B cell (primary cell): ENCODE results near the gene BICRAL. TPM values are rescaled to one million over a fixed set of nuclear protein-coding genes. Genes with fewer than 3 reads are reported as not detected.
A peak's percentile ranks its signal among the peaks of the same experiment; 100 is the strongest.

Experiments
- ATAC-seq: fragments of 200-7000 bp; cut with Tn5 transposase; one replicate; pipeline ENCODE4 v1.10.0; 2021; ENCODE audit warnings: low read depth, mild to moderate bottlenecking, moderate number of reproducible peaks, moderate library complexity
- CTCF ChIA-PET: fragments of 350-600 bp; sonication (Branson Sonifier 250); formaldehyde crosslinking; loops from one replicate; lab custom pipeline; 2021; ENCODE audit warnings: antibody characterized with exemption, inconsistent platforms; lab: Charles Lee
- POLR2A ChIA-PET: fragments of 350-600 bp; sonication (Branson Sonifier 250); formaldehyde crosslinking; loops from one replicate; lab custom pipeline; 2021; ENCODE audit warnings: antibody characterized with exemption; lab: Charles Lee
- DNase-seq: peaks from one replicate; pipeline ENCODE4 v3.0.0; 2013
- H2AFZ ChIP-seq: 2 replicates; pipeline ENCODE4 v1.6.1; 2012; ENCODE audit warnings: mild to moderate bottlenecking, low read depth, low read length; ENCODE audit not compliant: insufficient read depth, poor library complexity, severe bottlenecking
- H3K27ac ChIP-seq, 2 donors: 1 replicate in 1 of 2; 2 replicates in 1 of 2; pipeline ENCODE4 v1.5.1; 2012 to 2013; ENCODE audit warnings: low read length in 2 of 2, mild to moderate bottlenecking in 2 of 2, moderate library complexity in 1 of 2
- H3K27me3 ChIP-seq, 4 experiments: fragments of 200-600 bp in 1 of 4; sonication (generic) in 1 of 4; replicated peaks in 1 of 4; 1 replicate in 2 of 4; 2 replicates in 2 of 4; pipeline versions ENCODE4 v1.6.1 to v1.7.0; 2013 to 2016; ENCODE audit warnings: low read length in 3 of 4, mild to moderate bottlenecking in 2 of 4, mixed read lengths in 1 of 4, moderate library complexity in 1 of 4; ENCODE audit not compliant: insufficient read depth in 4 of 4, control insufficient read depth in 3 of 4; ENCODE audit errors: control extremely low read depth in 1 of 4
- H3K36me3 ChIP-seq, 2 experiments: replicated peaks in 1 of 2; 1 replicate in 1 of 2; 2 replicates in 1 of 2; pipeline versions ENCODE4 v1.6.1 to v1.7.1; 2013; ENCODE audit warnings: low read length in 1 of 2; ENCODE audit not compliant: insufficient read depth in 2 of 2, control insufficient read depth in 1 of 2; ENCODE audit errors: control extremely low read depth in 1 of 2, extremely low read depth in 1 of 2
- H3K4me1 ChIP-seq, 2 donors: fragments of 200-600 bp in 1 of 2; sonication (generic) in 1 of 2; 1 replicate in 1 of 2; 2 replicates in 1 of 2; pipeline versions ENCODE4 v1.5.1 to v1.6.1; 2013 to 2017; ENCODE audit warnings: low read length in 2 of 2; ENCODE audit not compliant: control insufficient read depth in 2 of 2, insufficient read depth in 2 of 2
- H3K4me2 ChIP-seq: replicated peaks from 2 replicates; pipeline ENCODE3; 2012; ENCODE audit warnings: mild to moderate bottlenecking, low read depth, low read length; ENCODE audit not compliant: poor library complexity, severe bottlenecking
- H3K4me3 ChIP-seq, 5 experiments: fragments of 200-600 bp in 1 of 5; sonication (generic) in 1 of 5; 1 replicate in 3 of 5; 2 replicates in 2 of 5; pipeline versions ENCODE4 v1.5.1 to v1.7.0; 2011 to 2016; ENCODE audit warnings: low read length in 4 of 5, mild to moderate bottlenecking in 4 of 5, low read depth in 2 of 5, control low read depth in 1 of 5, moderate library complexity in 1 of 5; ENCODE audit not compliant: insufficient read depth in 1 of 5; ENCODE audit errors: control extremely low read depth in 1 of 5, extremely low read depth in 1 of 5
- H3K79me2 ChIP-seq: fragments of 200-600 bp; sonication (generic); one replicate; pipeline ENCODE4 v1.6.0; 2016; ENCODE audit warnings: low read length; ENCODE audit not compliant: control insufficient read depth, insufficient read depth
- H3K9ac ChIP-seq: fragments of 200-600 bp; sonication (generic); 2 replicates; pipeline ENCODE4 v1.6.1; 2017; ENCODE audit warnings: mild to moderate bottlenecking, low read length, moderate library complexity
- H3K9me3 ChIP-seq, 3 donors: one replicate each; pipeline versions ENCODE4 v1.6.1 to v1.7.1; 2013; ENCODE audit warnings: low read length in 2 of 3; ENCODE audit not compliant: control insufficient read depth in 2 of 3, insufficient read depth in 1 of 3; ENCODE audit errors: control extremely low read depth in 1 of 3
- H4K20me1 ChIP-seq: 2 replicates; pipeline ENCODE4 v1.6.0; 2012; ENCODE audit warnings: mild to moderate bottlenecking, low read length; ENCODE audit not compliant: insufficient read depth, control insufficient read depth, poor library complexity, severe bottlenecking
- H3K27ac Mint-ChIP-seq: one replicate; pipeline ENCODE4 v1.8.0; 2021; ENCODE audit warnings: mixed read lengths
- H3K27me3 Mint-ChIP-seq: one replicate; pipeline ENCODE4 v1.8.0; 2021; ENCODE audit warnings: mixed read lengths
- H3K4me1 Mint-ChIP-seq: one replicate; pipeline ENCODE4 v1.8.0; 2021; ENCODE audit warnings: mixed read lengths
- H3K4me3 Mint-ChIP-seq: one replicate; pipeline ENCODE4 v1.8.0; 2021; ENCODE audit warnings: mixed read lengths
- H3K9me3 Mint-ChIP-seq: one replicate; pipeline ENCODE4 v1.8.0; 2022; ENCODE audit warnings: mixed read lengths; ENCODE audit not compliant: insufficient read depth
- EZH2 ChIP-seq: IDR thresholded peaks from 2 replicates; pipeline ENCODE4 v1.6.1; 2012; ENCODE audit warnings: borderline replicate concordance, low read depth, mild to moderate bottlenecking, moderate library complexity, low read length; ENCODE audit not compliant: insufficient read depth, poor library complexity, severe bottlenecking
- WGBS: methylation state at CpG from one replicate; pipeline ENCODE4 v1.1.5; 2013; ENCODE audit warnings: missing lambda C conversion rate; ENCODE audit not compliant: insufficient coverage; 5-methylcytosine and 5-hydroxymethylcytosine counted together
- intact Hi-C: fragments of 100-400 bp; cut with micrococcal nuclease; formaldehyde crosslinking; loops from one replicate; pipeline ENCODE4 v1.10.0; 2022
- polyA plus RNA-seq: library from polyadenylated mRNA; depleted of rRNA; stranded (reverse); fragments of >200 nt; gene quantifications from 2 replicates; pipeline ENCODE4 v1.2.3, GENCODE V29; 2012
- total RNA-seq, 2 donors: library from RNA; stranded (reverse); fragments of 120-200 nt in 1 of 2; gene quantifications; 1 replicate in 1 of 2; 2 replicates in 1 of 2; pipeline versions ENCODE4 v1.2.3 to v1.2.4, GENCODE V29; 2013 to 2022
- TF ChIP-seq, protein P1 (sequence below): fragments of 200-600 bp; IDR thresholded peaks from one replicate; pipeline ENCODE4 v1.8.0; 2022; ENCODE audit warnings: antibody characterized with exemption, mild to moderate bottlenecking

Gene BICRAL
- total and polyA plus RNA-seq, 2 donors (not counting 1 experiment from before 2014, with no cell fraction given) = 17.5 to 34.1 TPM

DNA sequence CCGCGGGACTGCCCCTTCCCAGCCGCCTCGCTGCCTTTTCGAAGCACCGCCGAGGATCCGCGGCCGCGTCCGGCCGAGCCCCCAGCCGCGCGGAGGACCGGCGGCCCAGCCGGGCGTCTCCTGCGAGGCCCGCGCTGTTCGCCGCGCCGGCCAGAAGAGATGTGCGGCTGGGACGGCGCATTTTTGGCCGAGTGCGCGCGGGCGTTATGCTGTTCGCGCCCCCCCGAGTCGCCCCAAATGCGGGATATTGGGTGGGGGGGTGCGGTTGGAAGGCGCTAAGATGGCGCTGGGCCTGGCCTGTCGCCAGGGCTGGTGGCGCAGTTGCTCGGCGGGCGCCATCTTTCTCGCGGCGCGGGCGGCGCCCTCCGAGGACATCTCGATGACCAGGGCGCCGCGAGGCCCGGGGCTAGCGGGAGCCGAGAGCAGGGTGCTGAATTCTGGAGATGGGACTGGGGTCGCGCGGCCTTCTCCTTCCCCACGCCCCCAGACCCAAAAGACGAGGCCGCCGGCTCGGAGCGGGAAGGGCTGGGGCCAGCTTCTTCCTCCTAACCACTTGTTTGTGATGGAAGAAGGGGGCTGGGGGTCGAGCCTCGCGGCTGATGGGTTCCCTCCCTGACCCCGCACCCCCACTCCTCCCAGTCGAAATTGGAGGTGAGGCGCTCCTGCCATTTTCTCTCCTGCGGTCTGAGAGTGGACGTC is 1.5 kb downstream of the BICRAL start:
- H3K27me3 ChIP-seq = no peaks in the 10 kb centered on the region
- no peaks in the 10 kb centered on the region for H3K9me3 Mint-ChIP-seq
- DNase-seq (peak; percentile 94), ATAC-seq (peak; percentile 62)
- no peaks in the 10 kb centered on the region for H4K20me1 ChIP-seq
- peaks cover 53% of the 10 kb centered on the region in 2 donors for H3K4me1 ChIP-seq
- peak overlapping the region; percentile 98 for H3K9ac ChIP-seq
- peak overlapping the region; percentile 99 to 100 for H3K27ac ChIP-seq
- WGBS = under 1% methylated on average over 62 of the region's 79 CpGs
- H3K79me2 ChIP-seq = peaks cover 66% of the 10 kb centered on the region
- no peaks in the 10 kb centered on the region for H3K9me3 ChIP-seq
- H2AFZ ChIP-seq = peak overlapping the region; percentile 29
- intact Hi-C loops = loop anchor here (1.0 to 10.0 kb wide), 4 partner anchors 12 to 219 kb away; partner anchors contain the start of genes CNPY3 and UBR2
- peak overlapping the region; percentile 96 for H3K4me3 Mint-ChIP-seq
- POLR2A ChIA-PET = interaction anchor here (0.6 to 8.9 kb wide), 16 partner anchors 7 to 1049 kb away, joined by 3 to 426 read pairs (median 6); partner anchors contain the start of genes CNPY3, KLHDC3, RPL7L1 and TBCC
- no peak for TF ChIP-seq EZH2
- TF ChIP-seq, protein P1, sequence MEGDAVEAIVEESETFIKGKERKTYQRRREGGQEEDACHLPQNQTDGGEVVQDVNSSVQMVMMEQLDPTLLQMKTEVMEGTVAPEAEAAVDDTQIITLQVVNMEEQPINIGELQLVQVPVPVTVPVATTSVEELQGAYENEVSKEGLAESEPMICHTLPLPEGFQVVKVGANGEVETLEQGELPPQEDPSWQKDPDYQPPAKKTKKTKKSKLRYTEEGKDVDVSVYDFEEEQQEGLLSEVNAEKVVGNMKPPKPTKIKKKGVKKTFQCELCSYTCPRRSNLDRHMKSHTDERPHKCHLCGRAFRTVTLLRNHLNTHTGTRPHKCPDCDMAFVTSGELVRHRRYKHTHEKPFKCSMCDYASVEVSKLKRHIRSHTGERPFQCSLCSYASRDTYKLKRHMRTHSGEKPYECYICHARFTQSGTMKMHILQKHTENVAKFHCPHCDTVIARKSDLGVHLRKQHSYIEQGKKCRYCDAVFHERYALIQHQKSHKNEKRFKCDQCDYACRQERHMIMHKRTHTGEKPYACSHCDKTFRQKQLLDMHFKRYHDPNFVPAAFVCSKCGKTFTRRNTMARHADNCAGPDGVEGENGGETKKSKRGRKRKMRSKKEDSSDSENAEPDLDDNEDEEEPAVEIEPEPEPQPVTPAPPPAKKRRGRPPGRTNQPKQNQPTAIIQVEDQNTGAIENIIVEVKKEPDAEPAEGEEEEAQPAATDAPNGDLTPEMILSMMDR = no peak
- H3K4me3 ChIP-seq = peak overlapping the region; percentile 93 to 99 (median 98)
- CTCF ChIA-PET = interaction anchor here (0.8 to 4.5 kb wide), 5 partner anchors 13 to 94 kb away, joined by 3 to 29 read pairs (median 16); partner anchors contain the start of gene TBCC
- H3K27ac Mint-ChIP-seq = peak overlapping the region; percentile 99
- peaks cover 0 to 2% of the 10 kb centered on the region in 2 experiments for H3K36me3 ChIP-seq
- peak overlapping the region; percentile 80 for H3K4me2 ChIP-seq
- H3K27me3 Mint-ChIP-seq = no peaks in the 10 kb centered on the region
- peaks cover 39% of the 10 kb centered on the region for H3K4me1 Mint-ChIP-seq
